Neural progenitor cell (in vitro differentiated cells): ENCODE measurements around the gene OPN1SW. TPM values are rescaled to one million over a fixed set of nuclear protein-coding genes. Genes with fewer than 3 reads are reported as not detected.
A peak's percentile ranks its signal among the peaks of the same experiment; 100 is the strongest.

Experiments used
- DNase-seq: peaks from one replicate; pipeline ENCODE4 v3.0.0-alpha.2; 2016; ENCODE audit warnings: low spot score
- H2AFZ ChIP-seq: fragments of 200-600 bp; sonication (generic); replicated peaks from 2 replicates; pipeline ENCODE4 v1.6.1; 2016; ENCODE audit warnings: antibody characterized with exemption
- H3F3A ChIP-seq: fragments of 200-600 bp; sonication (generic); 2 replicates; pipeline ENCODE4 v1.6.1; 2016; ENCODE audit warnings: antibody characterized with exemption, low read depth
- H3K27ac ChIP-seq: fragments of 200-600 bp; sonication (generic); 2 replicates; pipeline ENCODE4 v1.5.1; 2016; ENCODE audit warnings: mild to moderate bottlenecking
- H3K27me3 ChIP-seq: fragments of 200-600 bp; sonication (generic); 2 replicates; pipeline ENCODE4 v1.6.1; 2016; ENCODE audit warnings: mild to moderate bottlenecking, moderate library complexity
- H3K36me3 ChIP-seq: fragments of 200-600 bp; sonication (generic); 2 replicates; pipeline ENCODE4 v1.5.1; 2016
- H3K4me1 ChIP-seq: fragments of 200-600 bp; sonication (generic); 2 replicates; pipeline ENCODE4 v1.6.1; 2016; ENCODE audit warnings: mixed run types
- H3K4me2 ChIP-seq: fragments of 200-600 bp; sonication (generic); 2 replicates; pipeline ENCODE4 v1.6.1; 2016
- H3K4me3 ChIP-seq: fragments of 200-600 bp; sonication (generic); 2 replicates; pipeline ENCODE4 v1.5.1; 2016
- H3K79me2 ChIP-seq: fragments of 200-600 bp; sonication (generic); 2 replicates; pipeline ENCODE4 v1.6.1; 2016; ENCODE audit warnings: low read depth
- H3K9ac ChIP-seq: fragments of 200-600 bp; sonication (generic); 2 replicates; pipeline ENCODE4 v1.6.1; 2016
- H3K9me3 ChIP-seq: fragments of 200-600 bp; sonication (generic); 2 replicates; pipeline ENCODE4 v1.5.1; 2016; ENCODE audit warnings: low read depth
- H4K20me1 ChIP-seq: fragments of 200-600 bp; sonication (generic); 2 replicates; pipeline ENCODE4 v1.6.1; 2016; ENCODE audit warnings: low read depth
- H3K27ac Mint-ChIP-seq: 3 replicates; pipeline ENCODE4 v1.8.0; 2021; ENCODE audit warnings: mixed read lengths
- H3K27me3 Mint-ChIP-seq: 2 replicates; pipeline ENCODE4 v1.8.0; 2022; ENCODE audit warnings: low read depth, mild to moderate bottlenecking, inconsistent platforms, moderate library complexity, mixed read lengths; ENCODE audit not compliant: insufficient read depth
- H3K36me3 Mint-ChIP-seq: 3 replicates; pipeline ENCODE4 v1.8.0; 2021; ENCODE audit warnings: mixed read lengths
- H3K4me1 Mint-ChIP-seq: 3 replicates; pipeline ENCODE4 v1.8.0; 2021; ENCODE audit warnings: mixed read lengths
- H3K4me3 Mint-ChIP-seq: 3 replicates; pipeline ENCODE4 v1.8.0; 2021; ENCODE audit warnings: mild to moderate bottlenecking, moderate library complexity, mixed read lengths
- H3K9me3 Mint-ChIP-seq: 3 replicates; pipeline ENCODE4 v1.8.0; 2020; ENCODE audit warnings: mixed read lengths
- EZH2 ChIP-seq: fragments of 200-600 bp; sonication (generic); IDR thresholded peaks from 2 replicates; pipeline ENCODE4 v1.6.1; 2017; ENCODE audit warnings: antibody characterized with exemption, mild to moderate bottlenecking, moderate library complexity
- EZH2phosphoT487 ChIP-seq: fragments of 200-600 bp; sonication (generic); IDR thresholded peaks from 2 replicates; pipeline ENCODE4 v1.6.1; 2017; ENCODE audit warnings: antibody characterized with exemption
- total RNA-seq: library from RNA; depleted of rRNA; stranded (reverse); fragments of >200 nt; gene quantifications from 2 replicates; pipeline ENCODE4 v1.2.3, GENCODE V29; 2015; ENCODE audit warnings: low replicate concordance
- TF ChIP-seq, protein P1 (sequence below): fragments of 200-600 bp; sonication (generic); IDR thresholded peaks from 2 replicates; pipeline ENCODE4 v1.5.1; 2017; ENCODE audit warnings: antibody characterized with exemption, mild to moderate bottlenecking

Gene OPN1SW
- total RNA-seq, 1 donor from 2014 or later: not detected

DNA sequence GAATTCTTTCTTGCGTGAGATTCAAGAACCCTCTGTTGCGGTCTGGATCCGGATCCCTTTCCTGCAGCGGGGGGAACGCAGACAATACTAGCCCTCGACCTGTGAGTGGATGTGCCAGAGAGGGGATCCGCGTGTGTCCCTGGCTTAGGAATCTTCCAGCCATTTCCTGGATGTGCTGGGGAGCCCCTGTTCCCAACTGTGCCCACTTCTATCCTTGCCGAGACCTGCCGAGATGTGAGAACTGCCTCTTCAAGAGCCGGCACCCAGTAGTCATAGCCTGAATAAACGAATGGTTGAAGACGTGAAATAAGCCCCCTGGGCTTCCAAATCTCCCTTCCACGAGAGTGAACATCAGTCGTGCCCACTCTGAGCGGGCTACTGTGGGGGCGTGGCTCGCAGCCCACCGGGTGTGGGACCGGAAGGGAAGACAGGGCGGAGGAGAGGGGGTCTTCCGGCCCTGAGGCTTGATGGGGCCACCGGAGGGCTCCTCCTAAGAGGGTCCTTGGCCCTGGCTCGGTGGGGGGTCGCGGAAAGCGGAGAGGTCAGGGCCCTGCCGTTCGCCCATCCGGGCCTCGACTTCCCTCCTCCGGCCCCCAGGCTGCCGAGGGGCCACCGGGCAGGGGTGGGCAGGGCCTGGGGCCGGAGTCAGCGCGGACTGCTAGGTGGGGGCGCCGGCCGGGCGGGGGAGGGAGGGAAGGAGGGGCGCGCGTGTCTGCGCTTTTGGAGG lies 14.9 kb upstream of the OPN1SW start:
- peak; percentile 68 for DNase-seq
- H3K36me3 ChIP-seq: peaks cover 5% of the 10 kb centered on the region

DNA sequence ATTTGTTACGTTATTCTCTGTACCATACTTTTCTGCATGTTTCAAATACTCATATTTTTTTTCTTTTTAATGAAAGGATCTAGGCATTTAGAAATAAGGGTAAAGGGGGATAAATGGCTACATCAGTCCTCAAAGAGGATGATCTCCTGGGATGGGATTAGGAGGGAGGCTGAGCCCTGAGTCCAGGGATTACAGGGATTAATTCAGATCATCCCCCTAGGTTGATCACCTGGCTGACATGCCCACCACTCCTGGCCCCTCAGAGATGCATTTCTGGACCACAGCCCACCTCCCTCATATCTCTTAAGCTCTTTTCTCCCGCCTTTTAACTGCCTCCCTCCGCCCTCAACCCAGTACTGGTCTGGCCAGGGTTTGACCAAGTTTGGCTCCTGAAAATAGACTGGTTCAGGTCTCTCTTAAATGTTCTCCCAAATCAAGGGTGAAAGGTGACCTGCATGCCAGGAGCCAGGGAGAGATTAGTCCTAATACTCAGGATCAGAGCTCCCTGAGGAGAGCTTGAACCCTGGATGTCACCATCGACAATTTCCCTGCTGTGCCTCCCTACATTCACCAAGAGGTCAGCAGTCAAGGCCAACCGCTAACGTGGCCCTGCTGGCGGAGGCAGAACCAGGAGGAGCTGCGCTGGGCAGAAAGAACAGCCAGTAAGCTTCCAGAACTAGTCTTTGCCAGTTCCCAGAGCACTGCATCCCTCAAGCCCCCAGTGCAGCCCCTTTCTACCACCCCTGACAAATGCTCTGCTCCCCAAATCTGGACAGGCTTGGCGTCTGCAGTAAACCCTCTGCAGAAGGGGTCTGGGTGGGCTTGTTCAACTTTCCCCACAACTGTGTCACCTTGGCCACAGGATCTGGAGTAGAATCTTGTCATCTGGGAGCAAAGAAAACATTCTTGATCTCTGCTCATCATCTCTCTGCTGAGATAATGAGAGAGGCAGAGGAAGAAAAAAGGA lies 13.1 kb upstream of the OPN1SW start:
- no peak for DNase-seq
- Histone ChIP-seq H3K9ac (no peak overlapping the region), H3K27me3 (no peaks in the 10 kb centered on the region), H3K9me3 (no peaks in the 10 kb centered on the region), H2AFZ (no peak overlapping the region), H3K36me3 (no peaks in the 10 kb centered on the region), H3K79me2 (peaks cover 18% of the 10 kb centered on the region), H3K4me2 (no peak overlapping the region), H3K4me3 (no peak overlapping the region), H3F3A (peaks cover 38% of the 10 kb centered on the region), H3K4me1 (peaks cover 27% of the 10 kb centered on the region), H3K27ac (no peak overlapping the region), H4K20me1 (no peaks in the 10 kb centered on the region)
- Mint-ChIP-seq H3K27ac (peak overlapping the region; percentile 44), H3K4me1 (peaks cover 23% of the 10 kb centered on the region), H3K9me3 (peaks cover 3% of the 10 kb centered on the region), H3K36me3 (peaks cover 3% of the 10 kb centered on the region), H3K27me3 (peaks cover 9% of the 10 kb centered on the region), H3K4me3 (peak overlapping the region; percentile 93)
- no peak for TF ChIP-seq EZH2
- TF ChIP-seq, protein P1, sequence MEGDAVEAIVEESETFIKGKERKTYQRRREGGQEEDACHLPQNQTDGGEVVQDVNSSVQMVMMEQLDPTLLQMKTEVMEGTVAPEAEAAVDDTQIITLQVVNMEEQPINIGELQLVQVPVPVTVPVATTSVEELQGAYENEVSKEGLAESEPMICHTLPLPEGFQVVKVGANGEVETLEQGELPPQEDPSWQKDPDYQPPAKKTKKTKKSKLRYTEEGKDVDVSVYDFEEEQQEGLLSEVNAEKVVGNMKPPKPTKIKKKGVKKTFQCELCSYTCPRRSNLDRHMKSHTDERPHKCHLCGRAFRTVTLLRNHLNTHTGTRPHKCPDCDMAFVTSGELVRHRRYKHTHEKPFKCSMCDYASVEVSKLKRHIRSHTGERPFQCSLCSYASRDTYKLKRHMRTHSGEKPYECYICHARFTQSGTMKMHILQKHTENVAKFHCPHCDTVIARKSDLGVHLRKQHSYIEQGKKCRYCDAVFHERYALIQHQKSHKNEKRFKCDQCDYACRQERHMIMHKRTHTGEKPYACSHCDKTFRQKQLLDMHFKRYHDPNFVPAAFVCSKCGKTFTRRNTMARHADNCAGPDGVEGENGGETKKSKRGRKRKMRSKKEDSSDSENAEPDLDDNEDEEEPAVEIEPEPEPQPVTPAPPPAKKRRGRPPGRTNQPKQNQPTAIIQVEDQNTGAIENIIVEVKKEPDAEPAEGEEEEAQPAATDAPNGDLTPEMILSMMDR: no peak
- no peak for TF ChIP-seq EZH2phosphoT487

More for the DNA sequence above, 14.9 kb upstream of the OPN1SW start:
- Histone ChIP-seq H3K27ac (no peak overlapping the region), H3K79me2 (peaks cover 21% of the 10 kb centered on the region), H3K4me2 (peak overlapping the region; percentile 88), H2AFZ (peak overlapping the region; percentile 87), H3F3A (peaks cover 47% of the 10 kb centered on the region), H3K9me3 (no peaks in the 10 kb centered on the region), H4K20me1 (no peaks in the 10 kb centered on the region), H3K4me3 (peak overlapping the region; percentile 100), H3K4me1 (peaks cover 44% of the 10 kb centered on the region), H3K9ac (no peak overlapping the region), H3K27me3 (no peaks in the 10 kb centered on the region)
- no peak overlapping the region for H3K27ac Mint-ChIP-seq
- H3K36me3 Mint-ChIP-seq: peaks cover 9% of the 10 kb centered on the region
- H3K27me3 Mint-ChIP-seq: peaks cover 9% of the 10 kb centered on the region
- H3K4me3 Mint-ChIP-seq: peak overlapping the region; percentile 93
- TF ChIP-seq, protein P1: no peak
- TF ChIP-seq EZH2: peak; percentile 2
- H3K9me3 Mint-ChIP-seq: peaks cover 3% of the 10 kb centered on the region
- H3K4me1 Mint-ChIP-seq: peaks cover 25% of the 10 kb centered on the region

DNA sequence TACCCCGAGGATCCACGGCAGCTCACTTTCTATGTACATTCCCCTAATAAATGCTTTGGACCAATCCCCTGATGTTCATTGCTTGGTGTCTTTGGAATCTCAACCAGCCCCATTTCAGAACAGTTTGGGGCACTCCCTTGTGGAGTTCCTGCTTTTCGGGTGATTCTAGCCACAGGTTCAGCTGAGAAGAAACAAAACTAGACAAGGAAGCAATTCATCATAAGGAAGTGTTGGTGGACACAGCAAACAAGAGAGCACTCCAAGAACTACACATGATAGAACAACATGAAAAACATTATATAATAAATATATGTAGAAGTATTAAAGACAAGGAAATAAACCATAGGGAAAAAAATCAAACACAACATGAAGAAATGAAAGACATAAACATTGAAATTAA lies 10.1 kb upstream of the OPN1SW start:
- no peak for TF ChIP-seq EZH2phosphoT487
- no peak for TF ChIP-seq EZH2
- TF ChIP-seq, protein P1: no peak
- H3K9ac ChIP-seq: no peak overlapping the region
- DNase-seq: no peak
- Mint-ChIP-seq H3K4me1 (peaks cover 18% of the 10 kb centered on the region), H3K27ac (no peak overlapping the region), H3K4me3 (no peak overlapping the region), H3K27me3 (peaks cover 12% of the 10 kb centered on the region), H3K36me3 (no peaks in the 10 kb centered on the region), H3K9me3 (peaks cover 3% of the 10 kb centered on the region)
- H3K27ac ChIP-seq: no peak overlapping the region
- no peaks in the 10 kb centered on the region for H3K27me3 ChIP-seq
- no peaks in the 10 kb centered on the region for H3K9me3 ChIP-seq
- no peak overlapping the region for H3K4me2 ChIP-seq
- no peak overlapping the region for H2AFZ ChIP-seq
- H3F3A ChIP-seq: peaks cover 30% of the 10 kb centered on the region
- H3K36me3 ChIP-seq: no peaks in the 10 kb centered on the region
- H3K79me2 ChIP-seq: no peaks in the 10 kb centered on the region
- H4K20me1 ChIP-seq: no peaks in the 10 kb centered on the region
- no peak overlapping the region for H3K4me3 ChIP-seq
- H3K4me1 ChIP-seq: peaks cover 16% of the 10 kb centered on the region
